HuH-7.5 (cell line): ENCODE measurements around the gene TMEM60.
A peak's percentile ranks its signal among the peaks of the same experiment; 100 is the strongest.
"Not testable (repeated sequence)": the region's sequence is repeated elsewhere in the genome, so short reads cannot be mapped to it uniquely, and the experiment has no call there.

Experiments
- DNase-seq: peaks from one replicate; pipeline ENCODE4 v3.0.0; 2011; ENCODE audit warnings: low spot score

The TMEM60 gene, protein sequence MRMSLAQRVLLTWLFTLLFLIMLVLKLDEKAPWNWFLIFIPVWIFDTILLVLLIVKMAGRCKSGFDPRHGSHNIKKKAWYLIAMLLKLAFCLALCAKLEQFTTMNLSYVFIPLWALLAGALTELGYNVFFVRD

GRCh38 chr7:77798394-77799077, at the start of gene TMEM60, which contains the start of gene PHTF2:
Gene TMEM60, minus strand, starts transcription at chr7:77798434. Its CDS starts 4,061 bp downstream, at chr7:77794373.
Gene PHTF2, plus strand, starts transcription at chr7:77798773.
- DNase-seq, result peak; percentile 64

- DNase-seq, result no peak
Measured at GRCh38 chr7:77846317-77847092, 48.3 kb upstream of the TMEM60 start.

DNA sequence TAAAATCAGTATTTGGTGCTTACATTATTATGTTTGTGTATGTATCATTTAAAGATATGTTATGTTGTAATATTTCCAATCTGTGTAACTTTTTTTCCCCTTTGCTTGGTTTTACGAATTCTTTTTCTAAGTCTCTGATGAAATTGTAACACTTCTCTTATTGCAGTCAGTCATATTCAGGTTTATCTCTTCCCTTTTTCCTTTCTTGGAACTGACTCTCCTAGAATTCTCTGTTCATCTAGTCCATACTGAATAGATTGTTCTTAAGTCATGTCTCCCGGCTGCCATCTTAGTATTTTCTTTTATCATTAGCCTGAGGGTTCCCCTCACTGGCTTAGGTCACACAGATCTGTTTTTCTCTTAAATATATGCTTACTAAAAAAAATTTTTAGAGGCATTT, 45.0 kb upstream of the TMEM60 start:
- DNase-seq, result no peak

GRCh38 chr7:77839919-77840318, 41.7 kb upstream of the TMEM60 start:
- DNase-seq, result no peak

DNA sequence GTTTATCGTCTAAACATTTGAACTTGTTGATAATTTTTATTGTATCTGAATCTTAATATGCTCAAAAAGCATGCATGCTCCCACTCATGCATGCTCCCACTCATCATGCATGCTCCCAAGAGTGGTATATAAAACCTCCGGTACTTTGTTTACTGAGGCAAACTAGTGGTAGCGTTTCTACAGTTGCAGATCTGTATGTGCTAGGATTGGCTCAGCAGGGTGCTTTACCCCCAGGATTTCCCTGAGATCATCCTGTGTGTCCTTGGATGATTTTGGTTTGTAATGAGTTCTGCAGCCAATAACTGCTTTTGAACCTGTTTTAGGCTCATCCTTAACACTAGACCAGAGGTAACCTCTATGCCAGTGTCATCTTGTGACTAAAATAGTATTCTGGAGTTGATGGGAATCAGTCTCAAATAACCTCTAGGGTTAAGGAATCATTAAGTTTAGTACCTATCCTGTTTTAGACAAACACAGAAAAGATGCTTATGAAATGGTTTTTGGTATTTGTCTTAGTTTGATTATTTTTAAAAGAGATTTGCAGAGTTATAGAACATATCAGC, 40.8 kb upstream of the TMEM60 start:
- no peak for DNase-seq

DNA sequence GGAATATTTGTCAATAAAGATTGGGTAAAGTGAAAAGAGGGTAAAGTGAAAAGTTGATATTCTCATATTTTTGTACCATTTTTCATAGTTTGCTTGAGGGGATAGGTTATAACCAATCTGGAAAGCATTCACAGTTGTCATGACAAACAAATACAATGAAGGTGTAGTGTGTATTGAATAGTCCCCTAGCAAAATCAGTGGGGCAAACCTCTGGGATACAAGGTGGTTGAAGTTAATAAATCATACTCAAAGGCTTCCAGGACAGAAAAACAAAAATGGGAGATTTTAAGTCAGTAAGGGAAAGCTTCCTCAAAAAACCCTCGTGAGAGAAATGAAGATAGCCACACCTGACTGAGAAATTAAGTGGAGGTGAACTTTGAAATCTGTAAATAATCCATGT, 39.7 kb upstream of the TMEM60 start:
- no peak for DNase-seq

DNA sequence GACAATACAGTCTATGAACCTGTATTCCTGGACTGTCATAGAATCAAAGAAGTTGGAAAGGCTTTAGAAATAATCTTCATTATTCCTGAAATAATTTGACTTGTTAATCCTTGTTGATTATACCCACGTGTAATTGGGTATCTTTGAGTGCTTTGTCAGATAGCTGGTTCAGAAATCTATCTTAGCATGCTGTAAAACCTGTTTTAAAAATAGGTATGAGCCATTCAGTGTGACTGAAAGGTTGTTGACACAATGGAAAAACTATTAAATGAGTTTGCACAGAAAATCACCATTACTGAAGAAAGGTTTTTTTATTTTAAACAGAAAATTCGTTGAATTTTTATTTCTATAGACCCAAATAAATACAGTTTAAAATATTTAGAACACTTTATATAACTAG, 39.0 kb upstream of the TMEM60 start:
- DNase-seq, result no peak

DNA sequence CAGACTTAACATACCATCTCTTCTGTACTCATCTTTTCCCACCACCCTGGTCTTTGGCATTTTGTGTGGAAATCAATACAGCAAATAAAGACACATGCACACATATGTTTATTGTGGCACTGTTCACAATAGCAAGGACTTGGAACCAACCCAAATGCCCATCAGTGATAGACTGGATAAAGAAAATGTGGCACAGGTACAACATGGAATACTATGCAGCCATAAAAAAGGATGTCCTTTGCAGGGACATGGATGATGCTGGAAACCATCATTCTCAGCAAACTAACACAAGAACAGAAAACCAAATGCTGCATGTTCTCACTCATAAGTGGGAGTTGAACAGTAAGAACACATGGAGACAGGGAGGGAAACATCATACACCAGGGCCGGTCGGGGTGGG, 38.2 kb upstream of the TMEM60 start:
- not testable (repeated sequence) for DNase-seq

- DNase-seq, result no peak
Measured at GRCh38 chr7:77833136-77833535, 34.9 kb upstream of the TMEM60 start.

DNA sequence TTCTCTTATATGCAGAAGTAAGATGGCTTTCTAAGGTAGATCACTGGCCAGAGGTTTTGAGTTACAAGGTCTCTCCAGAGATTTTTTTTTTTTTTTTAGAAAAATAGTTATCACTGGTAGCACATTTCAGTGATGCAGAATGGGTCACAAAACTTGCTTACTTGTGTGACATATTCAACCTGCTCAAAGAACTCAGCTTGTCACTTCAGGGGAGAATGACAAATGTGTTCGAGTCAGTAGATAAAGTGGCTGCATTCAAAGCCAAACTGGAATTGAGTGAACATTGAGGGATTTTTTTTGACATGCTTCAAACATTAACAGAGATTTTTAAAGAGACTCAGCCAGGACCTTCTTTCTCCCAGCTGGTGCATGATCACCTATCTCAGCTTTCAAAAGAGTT, 33.7 kb upstream of the TMEM60 start:
- no peak for DNase-seq

- no peak for DNase-seq
Measured at GRCh38 chr7:77831481-77831880, 33.2 kb upstream of the TMEM60 start.

- no peak for DNase-seq
Measured at GRCh38 chr7:77830649-77831355, 32.6 kb upstream of the TMEM60 start.

- DNase-seq, result no peak
Measured at GRCh38 chr7:77827999-77828398, 29.8 kb upstream of the TMEM60 start.

- no peak for DNase-seq
Measured at GRCh38 chr7:77826300-77826699, 28.1 kb upstream of the TMEM60 start.

- no peak for DNase-seq
Measured at GRCh38 chr7:77825131-77825530, 26.9 kb upstream of the TMEM60 start.

- DNase-seq, result no peak
Measured at GRCh38 chr7:77824636-77825035, 26.4 kb upstream of the TMEM60 start.

- DNase-seq, result no peak
Measured at GRCh38 chr7:77823787-77824186, 25.6 kb upstream of the TMEM60 start.

GRCh38 chr7:77822269-77822668, 24.0 kb upstream of the TMEM60 start:
- DNase-seq, result no peak

GRCh38 chr7:77820967-77821366, 22.7 kb upstream of the TMEM60 start:
- DNase-seq, result no peak

- DNase-seq, result no peak
Measured at GRCh38 chr7:77819021-77819420, 20.8 kb upstream of the TMEM60 start.

DNA sequence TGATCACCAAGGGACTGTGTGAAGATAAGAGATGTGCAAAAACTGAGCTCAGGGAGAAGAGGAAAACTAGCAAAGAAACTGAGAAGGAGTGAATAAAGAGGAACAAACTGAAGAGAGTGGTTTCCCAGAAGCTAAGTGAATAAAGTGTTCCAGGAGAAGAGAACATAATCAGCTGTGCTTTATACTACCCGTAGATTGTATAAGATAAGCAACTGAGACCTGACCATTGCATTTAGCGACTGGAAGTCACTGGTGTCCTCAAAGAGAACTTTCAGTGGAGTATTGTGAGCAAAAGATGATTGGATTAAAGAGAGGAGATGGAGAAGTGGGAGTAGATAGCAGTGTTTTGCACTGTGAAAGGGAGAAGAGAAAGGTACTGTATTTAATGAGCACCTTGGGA, 14.9 kb upstream of the TMEM60 start:
- DNase-seq, result no peak

DNA sequence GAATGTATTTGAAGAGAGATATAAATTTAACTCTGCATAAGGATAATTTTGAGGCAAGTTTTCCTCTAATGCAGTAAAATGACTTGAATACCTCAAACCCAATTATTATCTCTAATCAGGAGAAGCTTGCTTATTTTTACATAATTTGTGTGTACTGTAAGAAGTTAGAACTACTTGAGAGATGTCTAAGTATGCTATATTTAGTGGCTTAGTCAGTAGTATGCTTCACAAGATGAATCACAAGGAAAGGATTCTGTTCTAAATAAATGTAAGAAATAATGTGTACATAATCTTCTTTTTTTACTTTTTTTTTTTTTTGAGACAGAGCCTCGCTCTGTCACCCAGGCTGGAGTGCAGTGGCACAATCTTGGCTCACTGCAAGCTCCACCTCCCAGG, 14.1 kb upstream of the TMEM60 start:
- no peak for DNase-seq
